K562 (cell line): Measurements from ENCODE around the gene SHC1. TPM values are rescaled to one million over a fixed set of nuclear protein-coding genes. Genes with fewer than 3 reads are reported as not detected.
A peak's percentile ranks its signal among the peaks of the same experiment; 100 is the strongest.

Source experiments
- ATAC-seq: fragments of 200-7000 bp; cut with Tn5 transposase; 3 replicates; pipeline ENCODE4 v1.9.1; 2020; ENCODE audit warnings: moderate library complexity
- BruUV-seq: library from RNA; stranded (reverse); fragments of 400-500 nt; replicated peaks from 2 replicates; lab custom pipeline; 2021; lab: Mats Ljungman, UMichigan
- CTCF ChIA-PET: fragments of 300-600 bp; formaldehyde crosslinking; extraction: SDS; loops from one replicate; lab custom pipeline; 2021; ENCODE audit warnings: low intra/inter-chr PET ratio; lab: Yijun Ruan, JAX
- POLR2A ChIA-PET: fragments of 300-600, 350-650 bp; sonication (Branson Sonifier 250); formaldehyde crosslinking; extraction: SDS; loops from one replicate; lab custom pipeline; 2021; ENCODE audit warnings: antibody characterized with exemption, inconsistent platforms; lab: Yijun Ruan, JAX
- DNase-seq, 4 experiments: peaks; one replicate each; pipeline versions ENCODE4 v3.0.0 to v3.0.0-alpha.2; 2011 to 2018; ENCODE audit warnings: low spot score in 3 of 4, mixed read lengths in 3 of 4; ENCODE audit errors: extremely low read depth in 1 of 4
- FAIRE-seq: peaks from 2 replicates; lab custom pipeline; 2011; peaks lifted over from hg19 to GRCh38; lab: Jason Lieb, UNC
- H2AFZ ChIP-seq: 2 replicates; pipeline ENCODE4 v1.6.0; 2011; ENCODE audit warnings: low read depth, low read length, control low read depth, inconsistent platforms
- H3K27ac ChIP-seq: fragments of 200-600 bp; 3 replicates; pipeline ENCODE4 v1.8.0; 2011; ENCODE audit warnings: low read depth, mild to moderate bottlenecking, control low read depth, inconsistent platforms, low read length, moderate library complexity, mixed read lengths; ENCODE audit errors: extremely low read depth
- H3K27me3 ChIP-seq, 2 experiments: fragments of 300-600 bp in 1 of 2; 2 replicates in 1 of 2; 3 replicates in 1 of 2; pipeline versions ENCODE4 v1.6.0 to v1.8.0; 2011; ENCODE audit warnings: inconsistent platforms in 2 of 2, low read length in 2 of 2, mild to moderate bottlenecking in 1 of 2, mixed read lengths in 1 of 2, moderate library complexity in 1 of 2; ENCODE audit not compliant: control insufficient read depth in 2 of 2, insufficient read depth in 2 of 2
- H3K36me3 ChIP-seq: fragments of 300-600 bp; 3 replicates; pipeline ENCODE4 v1.8.0; 2011; ENCODE audit warnings: mild to moderate bottlenecking, low read length, inconsistent platforms; ENCODE audit not compliant: control insufficient read depth, insufficient read depth
- H3K4me1 ChIP-seq, 2 experiments: fragments of 200-600 bp in 1 of 2; replicated peaks in 1 of 2; 2 replicates in 1 of 2; 3 replicates in 1 of 2; pipeline versions ENCODE4 v1.5.1 to v1.8.0; 2011; ENCODE audit warnings: inconsistent platforms in 2 of 2, low read length in 2 of 2, mild to moderate bottlenecking in 1 of 2, mixed read lengths in 1 of 2, moderate library complexity in 1 of 2; ENCODE audit not compliant: control insufficient read depth in 2 of 2, insufficient read depth in 2 of 2
- H3K4me2 ChIP-seq: 2 replicates; pipeline ENCODE4 v1.6.1; 2011; ENCODE audit warnings: low read length, control low read depth, inconsistent platforms, mixed read lengths; ENCODE audit not compliant: insufficient read depth
- H3K4me3 ChIP-seq: fragments of 200-600 bp; sonication (generic), shearing (Covaris generic); 2 replicates; pipeline ENCODE4 v1.5.1; 2016; ENCODE audit warnings: control low read depth, inconsistent platforms
- H3K79me2 ChIP-seq: fragments of 200-600 bp; 3 replicates; pipeline ENCODE4 v1.8.0; 2011; ENCODE audit warnings: low read length, inconsistent platforms; ENCODE audit not compliant: control insufficient read depth, insufficient read depth
- H3K9ac ChIP-seq, 2 experiments: 2 replicates each; pipeline versions ENCODE4 v1.6.0 to v1.6.1; 2011; ENCODE audit warnings: low read depth in 2 of 2, low read length in 2 of 2, control low read depth in 1 of 2, inconsistent platforms in 1 of 2, mild to moderate bottlenecking in 1 of 2, mixed read lengths in 1 of 2; ENCODE audit not compliant: insufficient read depth in 1 of 2
- H3K9me1 ChIP-seq: one replicate; pipeline ENCODE4 v1.6.0; 2011; ENCODE audit warnings: inconsistent platforms, mild to moderate bottlenecking, low read length, moderate library complexity; ENCODE audit not compliant: control insufficient read depth, insufficient read depth
- H3K9me3 ChIP-seq: replicated peaks from 2 replicates; pipeline ENCODE4 v1.5.1; 2011; ENCODE audit warnings: low read depth, low read length, inconsistent platforms; ENCODE audit not compliant: control insufficient read depth, insufficient read depth
- H4K20me1 ChIP-seq: replicated peaks from 2 replicates; pipeline ENCODE4 v1.6.1; 2011; ENCODE audit warnings: low read length, inconsistent platforms, mixed read lengths; ENCODE audit not compliant: control insufficient read depth, insufficient read depth
- CHD4 ChIP-seq: fragments of 200-600 bp; sonication (generic); IDR thresholded peaks from 3 replicates; pipeline ENCODE4 v1.6.1; 2012; ENCODE audit warnings: low read depth, mild to moderate bottlenecking, mixed read lengths, low read length, inconsistent platforms; ENCODE audit not compliant: insufficient read depth, insufficient replicate concordance, poor library complexity, severe bottlenecking
- ELF2 ChIP-seq: fragments of 250-450 bp; sonication (Bioruptor Pico); IDR thresholded peaks from 2 replicates; pipeline ENCODE4 v1.5.0; 2021; ENCODE audit warnings: mild to moderate bottlenecking
- IRF2 ChIP-seq: sonication (generic); formaldehyde crosslinking; IDR thresholded peaks from 2 replicates; pipeline ENCODE4 v1.8.1; 2022; ENCODE audit warnings: mild to moderate bottlenecking, missing genetic modification reagents
- KAT7 ChIP-seq: sonication (generic); formaldehyde crosslinking; IDR thresholded peaks from 2 replicates; pipeline ENCODE4 v1.8.0; 2022; ENCODE audit warnings: missing genetic modification reagents, mild to moderate bottlenecking, borderline replicate concordance
- NFXL1 ChIP-seq: fragments of 450-650 bp; formaldehyde crosslinking; IDR thresholded peaks from 2 replicates; pipeline ENCODE4 v1.4.0; 2021; ENCODE audit warnings: mild to moderate bottlenecking
- NR1H2 ChIP-seq: sonication (generic); formaldehyde crosslinking; IDR thresholded peaks from 2 replicates; pipeline ENCODE4 v1.4.0; 2020; ENCODE audit warnings: mild to moderate bottlenecking, missing genetic modification reagents
- RBM22 ChIP-seq: fragments of 200-400 bp; formaldehyde crosslinking; IDR thresholded peaks from 2 replicates; pipeline ENCODE4 v1.6.1; 2018; ENCODE audit warnings: low read length, low read depth; ENCODE audit not compliant: poor library complexity, severe bottlenecking
- SETDB1 ChIP-seq: IDR thresholded peaks from one replicate; pipeline ENCODE4 v1.6.1; 2012; ENCODE audit warnings: low read length, control low read depth, inconsistent platforms
- TARDBP ChIP-seq: fragments of 450-650 bp; IDR thresholded peaks from 2 replicates; pipeline ENCODE4 v1.6.1; 2016
- ZBTB1 ChIP-seq: sonication (generic); formaldehyde crosslinking; IDR thresholded peaks from 2 replicates; pipeline ENCODE4 v1.8.1; 2023; ENCODE audit warnings: missing genetic modification reagents, low read depth, mild to moderate bottlenecking, borderline replicate concordance
- WGBS: fragments of 100-300 bp; shearing (Covaris generic); methylation state at CpG from one replicate; pipeline ENCODE4 v1.1.6; 2016; ENCODE audit warnings: low coverage, mixed read lengths; ENCODE audit not compliant: insufficient coverage; ENCODE audit errors: missing lambda C conversion rate; 5-methylcytosine and 5-hydroxymethylcytosine counted together
- in situ Hi-C: fragments of 300-500 bp; cut with MboI; formaldehyde crosslinking; loops from 4 replicates; pipeline ENCODE4 v1.15.0; 2018; ENCODE audit warnings: inconsistent platforms, mixed read lengths
- intact Hi-C: fragments of 100-400 bp; cut with micrococcal nuclease; formaldehyde crosslinking; loops from 2 replicates; pipeline ENCODE4 v1.14.2; 2022
- polyA plus RNA-seq, 8 experiments: library from polyadenylated mRNA; depleted of rRNA in 4 of 8; stranded (reverse) in 5 of 8; unstranded in 3 of 8; fragments of >200 nt; fragmentation: Nextera tagmentation in 2 of 8; fragmentation: Illumina TruSeq in 1 of 8; extraction: Ambion mirVana in 2 of 8; extraction: Trizol in 1 of 8; gene quantifications; 2 replicates each; pipeline versions ENCODE4 v1.2.1 to v1.2.3, GENCODE V29; 2011 to 2014; ENCODE audit warnings: inconsistent platforms in 1 of 8, missing spikeins in 1 of 8
- total RNA-seq, 7 experiments: library from RNA; depleted of rRNA in 6 of 7; stranded (reverse); fragments of >200 nt in 6 of 7; fragmentation: Illumina TruSeq in 2 of 7; extraction: Trizol in 2 of 7; gene quantifications; 2 replicates each; pipeline versions ENCODE4 v1.2.1 to v1.2.3, GENCODE V29; 2011 to 2021; ENCODE audit warnings: low replicate concordance in 1 of 7
- TF ChIP-seq, protein P1 (sequence below), 2 experiments: fragments of 150-350 bp in 1 of 2; IDR thresholded peaks; 2 replicates each; pipeline ENCODE4 v1.6.1; 2012 to 2016; ENCODE audit warnings: low read depth in 2 of 2, low read length in 2 of 2, mild to moderate bottlenecking in 1 of 2, moderate library complexity in 1 of 2
- TF ChIP-seq, protein P2 (sequence below): fragments of 250-450 bp; sonication (Bioruptor Pico); IDR thresholded peaks from 2 replicates; pipeline ENCODE4 v1.4.0; 2020

SHC1 gene
- total and polyA plus RNA-seq, 9 of the 15 experiments (the other 6 are each of a cell fraction or from before 2014, with no cell fraction given), result 4.1 to 113 (median 51.9) TPM

DNA sequence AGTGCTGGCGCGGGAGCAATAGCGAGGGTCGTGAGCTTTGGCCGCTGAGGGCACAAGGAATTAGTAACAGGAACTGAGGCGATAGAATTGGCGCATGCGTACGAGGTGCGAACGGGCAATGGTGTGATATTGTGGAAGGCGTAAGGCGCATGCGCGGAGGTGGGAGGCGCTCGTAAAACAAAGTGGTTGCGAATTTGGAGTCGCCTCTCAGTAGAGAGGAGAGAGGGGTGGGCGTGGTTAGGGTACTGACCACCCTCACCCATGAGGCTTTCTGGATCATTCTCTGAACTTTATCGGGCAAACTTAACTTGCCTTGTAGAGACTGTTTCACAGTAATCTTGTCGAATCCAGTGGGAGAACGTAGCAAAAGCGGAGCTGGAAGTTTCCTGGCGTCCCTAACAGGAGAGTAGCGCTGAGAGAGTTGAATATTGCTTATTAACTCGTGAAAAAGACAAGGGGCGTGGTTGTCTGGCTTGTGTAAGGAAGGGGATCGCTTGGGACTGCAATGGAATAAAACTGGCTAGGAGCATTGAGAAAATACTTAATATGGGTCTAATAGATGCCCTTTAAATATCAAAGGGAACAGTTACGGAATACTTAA, 4.4 kb upstream of the SHC1 start:
- WGBS, result 1% methylated on average over 28 of the region's 30 CpGs
- no peaks in the 10 kb centered on the region; a peak in 1 of 5 replicates for H3K27me3 ChIP-seq
- FAIRE-seq (no peak), DNase-seq (peak; percentile 84 to 98 (median 89)), ATAC-seq (peak; percentile 58)
- H4K20me1 ChIP-seq, result no peaks in the 10 kb centered on the region
- H3K79me2 ChIP-seq, result peaks cover 79% of the 10 kb centered on the region
- peak overlapping the region; percentile 89 to 97 for H3K9ac ChIP-seq
- H3K27ac ChIP-seq, result peak overlapping the region; percentile 99
- intact Hi-C loops (loop anchor here (1.0 to 5.0 kb wide), 2 partner anchors 26 to 87 kb away; partner anchors contain the start of gene EFNA4), in situ Hi-C loops (no loop called here)
- H3K4me3 ChIP-seq, result peak overlapping the region; percentile 66
- BruUV-seq, result no TSS peak
- H3K4me1 ChIP-seq, result peaks cover 39 to 46% of the 10 kb centered on the region in 2 experiments
- H3K9me3 ChIP-seq, result no peaks in the 10 kb centered on the region
- H3K4me2 ChIP-seq, result peak overlapping the region; percentile 98
- H3K36me3 ChIP-seq, result peaks cover 33% of the 10 kb centered on the region
- POLR2A ChIA-PET, result interaction anchor here (0.6 to 8.3 kb wide), 10 partner anchors 8 to 45 kb away, joined by 3 to 80 read pairs (median 4); partner anchors contain the start of genes FLAD1, LENEP, PBXIP1 and PYGO2
- CTCF ChIA-PET, result interaction anchor here (0.6 to 2.3 kb wide), 4 partner anchors 21 to 43 kb away, joined by 3 to 11 read pairs (median 4); no protein-coding TSS in a partner anchor
- H2AFZ ChIP-seq, result peak overlapping the region; percentile 81
- no peaks in the 10 kb centered on the region for H3K9me1 ChIP-seq
- TF ChIP-seq, protein P1, sequence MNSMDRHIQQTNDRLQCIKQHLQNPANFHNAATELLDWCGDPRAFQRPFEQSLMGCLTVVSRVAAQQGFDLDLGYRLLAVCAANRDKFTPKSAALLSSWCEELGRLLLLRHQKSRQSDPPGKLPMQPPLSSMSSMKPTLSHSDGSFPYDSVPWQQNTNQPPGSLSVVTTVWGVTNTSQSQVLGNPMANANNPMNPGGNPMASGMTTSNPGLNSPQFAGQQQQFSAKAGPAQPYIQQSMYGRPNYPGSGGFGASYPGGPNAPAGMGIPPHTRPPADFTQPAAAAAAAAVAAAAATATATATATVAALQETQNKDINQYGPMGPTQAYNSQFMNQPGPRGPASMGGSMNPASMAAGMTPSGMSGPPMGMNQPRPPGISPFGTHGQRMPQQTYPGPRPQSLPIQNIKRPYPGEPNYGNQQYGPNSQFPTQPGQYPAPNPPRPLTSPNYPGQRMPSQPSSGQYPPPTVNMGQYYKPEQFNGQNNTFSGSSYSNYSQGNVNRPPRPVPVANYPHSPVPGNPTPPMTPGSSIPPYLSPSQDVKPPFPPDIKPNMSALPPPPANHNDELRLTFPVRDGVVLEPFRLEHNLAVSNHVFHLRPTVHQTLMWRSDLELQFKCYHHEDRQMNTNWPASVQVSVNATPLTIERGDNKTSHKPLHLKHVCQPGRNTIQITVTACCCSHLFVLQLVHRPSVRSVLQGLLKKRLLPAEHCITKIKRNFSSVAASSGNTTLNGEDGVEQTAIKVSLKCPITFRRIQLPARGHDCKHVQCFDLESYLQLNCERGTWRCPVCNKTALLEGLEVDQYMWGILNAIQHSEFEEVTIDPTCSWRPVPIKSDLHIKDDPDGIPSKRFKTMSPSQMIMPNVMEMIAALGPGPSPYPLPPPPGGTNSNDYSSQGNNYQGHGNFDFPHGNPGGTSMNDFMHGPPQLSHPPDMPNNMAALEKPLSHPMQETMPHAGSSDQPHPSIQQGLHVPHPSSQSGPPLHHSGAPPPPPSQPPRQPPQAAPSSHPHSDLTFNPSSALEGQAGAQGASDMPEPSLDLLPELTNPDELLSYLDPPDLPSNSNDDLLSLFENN (IDR thresholded peaks at IDR 0.05; ENCODE audit: low read depth in 2 of 2, low read length in 2 of 2), result no peak; a peak in 1 of 4 replicates
- no peak for TF ChIP-seq IRF2 (CRISPR knock-in tag)
- TF ChIP-seq KAT7, result 0 out of 2 replicates have a peak, but pooled peaks have one; percentile 80
- TF ChIP-seq, protein P2, sequence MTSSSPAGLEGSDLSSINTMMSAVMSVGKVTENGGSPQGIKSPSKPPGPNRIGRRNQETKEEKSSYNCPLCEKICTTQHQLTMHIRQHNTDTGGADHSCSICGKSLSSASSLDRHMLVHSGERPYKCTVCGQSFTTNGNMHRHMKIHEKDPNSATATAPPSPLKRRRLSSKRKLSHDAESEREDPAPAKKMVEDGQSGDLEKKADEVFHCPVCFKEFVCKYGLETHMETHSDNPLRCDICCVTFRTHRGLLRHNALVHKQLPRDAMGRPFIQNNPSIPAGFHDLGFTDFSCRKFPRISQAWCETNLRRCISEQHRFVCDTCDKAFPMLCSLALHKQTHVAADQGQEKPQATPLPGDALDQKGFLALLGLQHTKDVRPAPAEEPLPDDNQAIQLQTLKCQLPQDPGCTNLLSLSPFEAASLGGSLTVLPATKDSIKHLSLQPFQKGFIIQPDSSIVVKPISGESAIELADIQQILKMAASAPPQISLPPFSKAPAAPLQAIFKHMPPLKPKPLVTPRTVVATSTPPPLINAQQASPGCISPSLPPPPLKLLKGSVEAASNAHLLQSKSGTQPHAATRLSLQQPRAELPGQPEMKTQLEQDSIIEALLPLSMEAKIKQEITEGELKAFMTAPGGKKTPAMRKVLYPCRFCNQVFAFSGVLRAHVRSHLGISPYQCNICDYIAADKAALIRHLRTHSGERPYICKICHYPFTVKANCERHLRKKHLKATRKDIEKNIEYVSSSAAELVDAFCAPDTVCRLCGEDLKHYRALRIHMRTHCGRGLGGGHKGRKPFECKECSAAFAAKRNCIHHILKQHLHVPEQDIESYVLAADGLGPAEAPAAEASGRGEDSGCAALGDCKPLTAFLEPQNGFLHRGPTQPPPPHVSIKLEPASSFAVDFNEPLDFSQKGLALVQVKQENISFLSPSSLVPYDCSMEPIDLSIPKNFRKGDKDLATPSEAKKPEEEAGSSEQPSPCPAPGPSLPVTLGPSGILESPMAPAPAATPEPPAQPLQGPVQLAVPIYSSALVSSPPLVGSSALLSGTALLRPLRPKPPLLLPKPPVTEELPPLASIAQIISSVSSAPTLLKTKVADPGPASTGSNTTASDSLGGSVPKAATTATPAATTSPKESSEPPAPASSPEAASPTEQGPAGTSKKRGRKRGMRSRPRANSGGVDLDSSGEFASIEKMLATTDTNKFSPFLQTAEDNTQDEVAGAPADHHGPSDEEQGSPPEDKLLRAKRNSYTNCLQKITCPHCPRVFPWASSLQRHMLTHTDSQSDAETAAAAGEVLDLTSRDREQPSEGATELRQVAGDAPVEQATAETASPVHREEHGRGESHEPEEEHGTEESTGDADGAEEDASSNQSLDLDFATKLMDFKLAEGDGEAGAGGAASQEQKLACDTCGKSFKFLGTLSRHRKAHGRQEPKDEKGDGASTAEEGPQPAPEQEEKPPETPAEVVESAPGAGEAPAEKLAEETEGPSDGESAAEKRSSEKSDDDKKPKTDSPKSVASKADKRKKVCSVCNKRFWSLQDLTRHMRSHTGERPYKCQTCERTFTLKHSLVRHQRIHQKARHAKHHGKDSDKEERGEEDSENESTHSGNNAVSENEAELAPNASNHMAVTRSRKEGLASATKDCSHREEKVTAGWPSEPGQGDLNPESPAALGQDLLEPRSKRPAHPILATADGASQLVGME (CRISPR knock-in tag), result no peak
- TF ChIP-seq ZBTB1 (CRISPR knock-in tag), result no peak; the same call in 1 of the 2 replicates
- 0 out of 2 replicates have a peak, but pooled peaks have one; percentile 66 for TF ChIP-seq ELF2 (CRISPR knock-in tag)
- no peak for TF ChIP-seq RBM22
- no peak for TF ChIP-seq NFXL1 (CRISPR knock-in tag)
- no peak for TF ChIP-seq CHD4
- TF ChIP-seq NR1H2 (CRISPR knock-in tag), result no peak
- no peak for TF ChIP-seq SETDB1
- no peak for TF ChIP-seq TARDBP
